Cardiac muscle cell (in vitro differentiated cells and primary cell): ENCODE measurements around the gene DLGAP4. TPM values are rescaled to one million over a fixed set of nuclear protein-coding genes. Genes with fewer than 3 reads are reported as not detected.

ENCODE experiments used
- DNase-seq, 2 donors: peaks; one replicate each; pipeline versions ENCODE4 v3.0.0 to v3.0.0-alpha.2; 2010 to 2017; ENCODE audit warnings: low read depth in 1 of 2, low spot score in 1 of 2
- H3K27ac ChIP-seq: fragments of 200-600 bp; sonication (generic); 2 replicates; pipeline ENCODE4 v1.5.1; 2016
- H3K27me3 ChIP-seq: fragments of 200-600 bp; sonication (generic); 2 replicates; pipeline ENCODE4 v1.6.0; 2016; ENCODE audit warnings: control low read depth
- H3K36me3 ChIP-seq: fragments of 200-600 bp; sonication (generic); 2 replicates; pipeline ENCODE4 v1.5.1; 2016; ENCODE audit warnings: control low read depth
- H3K4me1 ChIP-seq: fragments of 200-600 bp; sonication (generic); 2 replicates; pipeline ENCODE4 v1.8.1; 2017; ENCODE audit warnings: low read depth, mild to moderate bottlenecking, mixed run types
- H3K4me3 ChIP-seq: fragments of 200-600 bp; sonication (generic); 2 replicates; pipeline ENCODE4 v1.5.1; 2016; ENCODE audit warnings: mild to moderate bottlenecking
- H3K9me3 ChIP-seq: fragments of 200-600 bp; sonication (generic); 2 replicates; pipeline ENCODE4 v1.5.1; 2017; ENCODE audit warnings: low read depth, mild to moderate bottlenecking, control low read depth
- CTCF ChIP-seq: IDR thresholded peaks from 2 replicates; pipeline ENCODE4 v1.5.1; 2012; ENCODE audit warnings: low read depth, mild to moderate bottlenecking, low read length
- polyA plus RNA-seq: library from polyadenylated mRNA; unstranded; fragments of >200 nt; fragmentation: Nextera tagmentation; extraction: Ambion mirVana; gene quantifications from 2 replicates; pipeline ENCODE4 v1.2.1, GENCODE V29; 2016
- total RNA-seq: library from RNA; depleted of rRNA; stranded (reverse); fragments of >200 nt; gene quantifications from 2 replicates; pipeline ENCODE4 v1.2.3, GENCODE V29; 2016

Gene DLGAP4
- total and polyA plus RNA-seq, 2 experiments from 2014 or later = 45.7 to 51.6 TPM

DNA sequence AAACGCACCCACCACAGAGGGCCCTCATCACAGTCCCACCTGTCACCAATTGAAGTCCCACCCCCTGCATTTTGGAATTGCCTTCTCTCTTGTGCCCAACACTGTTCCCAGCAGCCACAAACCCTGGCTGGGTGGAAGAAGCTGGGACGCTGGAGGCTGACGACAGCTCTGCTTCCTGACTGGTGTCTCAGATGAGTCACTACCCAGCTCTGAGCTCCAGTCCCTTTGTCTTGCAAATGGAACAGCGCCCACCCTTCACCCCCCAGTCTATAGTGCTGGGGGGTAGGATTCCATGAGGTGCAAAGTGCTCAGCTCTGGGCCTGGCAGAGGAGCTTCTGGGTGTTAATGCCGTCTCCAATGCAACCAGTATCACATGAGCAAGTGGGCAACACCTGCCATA, 85.3 kb downstream of the DLGAP4 start:
- TF ChIP-seq CTCF = no peak
- Histone ChIP-seq H3K27me3 (no peaks in the 10 kb centered on the region), H3K27ac (no peak overlapping the region), H3K9me3 (no peaks in the 10 kb centered on the region), H3K36me3 (no peaks in the 10 kb centered on the region), H3K4me1 (no peaks in the 10 kb centered on the region), H3K4me3 (no peak overlapping the region)
- DNase-seq = peak in 1 of 2 donors; percentile 8

GRCh38 chr20:36391955-36392354, 85.8 kb downstream of the DLGAP4 start:
- Histone ChIP-seq H3K27me3 (no peaks in the 10 kb centered on the region), H3K36me3 (no peaks in the 10 kb centered on the region), H3K27ac (no peak overlapping the region), H3K9me3 (no peaks in the 10 kb centered on the region), H3K4me1 (no peaks in the 10 kb centered on the region), H3K4me3 (no peak overlapping the region)
- TF ChIP-seq CTCF = no peak
- DNase-seq = no peak

DNA sequence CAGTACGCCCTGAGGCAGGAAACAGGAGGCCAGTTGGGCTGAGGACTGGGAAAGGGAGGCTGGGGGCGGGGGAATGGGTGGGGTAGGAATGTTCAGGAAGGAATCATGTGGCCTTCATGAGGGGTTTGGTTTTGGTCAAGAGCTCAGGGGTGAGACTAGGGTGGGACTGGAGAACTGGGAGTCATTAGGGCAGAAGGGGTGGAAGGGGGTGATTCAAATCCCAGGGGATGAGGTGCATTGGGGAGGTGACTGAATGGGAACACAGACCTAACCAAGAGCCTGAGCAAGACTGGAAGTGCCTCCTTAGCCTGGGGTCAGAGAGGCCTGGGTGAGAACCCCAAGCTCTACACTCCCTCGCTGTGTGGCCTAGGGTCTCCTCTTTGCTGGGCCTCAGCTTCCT, 86.8 kb downstream of the DLGAP4 start:
- TF ChIP-seq CTCF = no peak
- Histone ChIP-seq H3K27me3 (no peaks in the 10 kb centered on the region), H3K36me3 (no peaks in the 10 kb centered on the region), H3K27ac (no peak overlapping the region), H3K4me3 (no peak overlapping the region), H3K9me3 (no peaks in the 10 kb centered on the region), H3K4me1 (no peaks in the 10 kb centered on the region)
- no peak for DNase-seq

GRCh38 chr20:36394340-36394965, 88.3 kb downstream of the DLGAP4 start:
- DNase-seq = no peak
- Histone ChIP-seq H3K4me3 (no peak overlapping the region), H3K27ac (no peak overlapping the region), H3K36me3 (no peaks in the 10 kb centered on the region), H3K4me1 (no peaks in the 10 kb centered on the region), H3K9me3 (no peaks in the 10 kb centered on the region), H3K27me3 (no peaks in the 10 kb centered on the region)
- no peak for TF ChIP-seq CTCF

DNA sequence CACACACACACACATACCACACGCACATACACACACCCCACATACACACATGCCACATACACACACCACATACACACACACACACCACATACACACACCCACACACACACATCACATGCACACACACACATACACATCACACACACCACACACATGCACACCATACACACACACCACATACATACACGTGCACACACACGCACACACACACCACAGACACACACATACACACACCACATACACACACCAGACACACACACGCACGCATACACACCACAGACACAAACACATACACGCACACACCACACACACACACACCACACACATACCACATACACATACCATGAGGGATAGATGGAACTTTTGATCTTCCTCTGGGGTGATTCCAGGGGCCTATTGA, 90.2 kb downstream of the DLGAP4 start:
- Histone ChIP-seq H3K4me1 (no peaks in the 10 kb centered on the region), H3K9me3 (no peaks in the 10 kb centered on the region), H3K36me3 (no peaks in the 10 kb centered on the region), H3K27ac (no peak overlapping the region), H3K27me3 (no peaks in the 10 kb centered on the region), H3K4me3 (no peak overlapping the region)
- no peak for DNase-seq
- no peak for TF ChIP-seq CTCF
